Stimulated activated CD4-positive, alpha-beta T cell treated with anti-CD3 and anti-CD28 coated beads, Interleukin-4, amount 100 ng/mL, for 4 hours (primary cell): Measurements from ENCODE around the gene PKP1.

ENCODE experiments used
- DNase-seq, 2 experiments: peaks; one replicate each; pipeline ENCODE4 v3.0.0-alpha.2; 2020

PKP1 gene

DNA sequence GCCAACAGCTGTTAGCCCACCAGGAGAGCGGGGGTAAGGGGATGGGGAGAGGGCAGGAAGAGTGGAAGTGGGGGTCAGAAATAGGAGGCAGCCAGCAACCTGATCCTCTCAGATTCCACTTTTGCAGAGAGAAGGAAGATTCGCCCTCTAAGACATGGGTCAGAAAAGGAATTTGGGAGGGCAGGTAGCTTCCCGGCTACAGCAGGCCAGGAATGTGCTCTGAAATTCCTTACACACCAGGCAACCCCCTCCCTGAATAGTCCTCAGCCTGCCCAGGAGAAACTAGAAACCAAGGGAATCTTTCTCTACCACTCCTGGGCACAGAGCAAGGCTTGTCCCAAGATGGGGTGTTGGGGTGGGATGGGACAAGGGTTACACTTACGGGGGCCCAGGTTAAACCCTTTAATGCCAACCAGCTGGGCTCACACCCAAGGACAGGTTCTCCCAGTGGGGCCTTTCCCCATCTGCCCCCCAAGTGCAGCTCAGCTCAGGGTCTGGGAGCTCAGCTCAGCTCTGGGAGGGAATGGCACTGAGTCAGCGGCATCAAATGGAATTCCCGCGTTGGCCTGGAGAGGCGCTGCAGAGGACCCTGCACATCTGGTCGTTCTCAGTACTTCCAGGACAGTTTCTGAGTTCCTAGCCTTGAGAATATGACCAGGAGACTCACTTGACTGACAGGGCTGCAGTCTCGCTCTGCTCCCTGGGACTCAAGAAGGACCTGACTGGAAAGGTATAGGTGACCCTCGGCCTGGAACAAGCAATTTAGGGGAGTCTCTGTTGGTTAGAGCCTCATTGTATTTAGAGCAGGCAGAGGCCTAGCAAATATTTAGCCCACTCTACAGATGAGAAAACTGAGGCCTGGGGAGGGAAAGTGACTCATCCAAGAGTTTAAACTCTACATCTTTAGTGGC is 93.4 kb downstream of the PKP1 start:
- no peak for DNase-seq

DNA sequence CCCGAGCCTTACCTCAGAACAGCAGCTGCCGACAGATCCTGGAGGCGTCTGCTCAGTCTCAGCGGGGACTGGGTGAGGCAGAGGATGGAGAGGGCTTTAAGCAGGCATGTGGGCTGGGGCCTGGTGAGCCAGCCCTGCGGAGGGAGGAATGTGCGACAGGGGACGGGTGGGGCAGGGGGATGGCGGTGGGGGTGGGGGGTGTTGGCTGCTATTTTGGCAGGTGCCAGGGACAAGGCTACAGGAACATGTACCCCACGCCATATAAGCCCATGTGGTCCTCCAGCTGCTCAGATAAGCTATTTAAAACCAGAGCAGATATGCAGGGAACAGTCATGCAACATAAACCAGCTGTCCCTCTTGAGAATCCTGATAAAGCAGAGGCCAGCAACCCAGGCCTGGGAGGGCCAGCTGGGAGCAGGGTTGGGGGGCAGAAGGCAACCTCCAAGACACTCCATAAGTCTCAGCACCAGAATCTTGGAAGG is 94.3 kb downstream of the PKP1 start, which contains the start of gene TNNT2:
TNNT2 (minus strand) TSS at position 70 of the 482 bp plus-strand sequence. CDS start 4,426 bp downstream, outside the sequence.
- no peak for DNase-seq

DNA sequence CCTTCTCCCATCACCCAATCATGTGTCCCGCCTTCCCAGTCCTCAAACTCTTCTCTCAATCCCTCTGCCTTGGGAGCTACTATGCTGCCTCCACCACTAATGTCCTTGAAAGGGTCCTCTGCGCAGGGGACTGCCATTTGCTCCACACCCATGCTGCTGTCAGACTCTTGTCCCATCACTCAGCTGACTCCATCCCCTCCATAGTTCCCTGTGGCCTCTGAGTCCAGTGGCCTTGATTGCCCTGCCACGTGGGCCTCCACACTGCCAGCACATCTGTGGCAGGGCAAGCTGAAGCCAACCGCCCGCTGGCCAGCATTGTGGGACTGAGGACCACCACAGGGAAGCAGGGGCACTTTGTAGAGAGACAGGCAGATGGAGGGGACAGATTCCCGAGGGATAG is 95.5 kb downstream of the PKP1 start:
- DNase-seq: no peak

DNA sequence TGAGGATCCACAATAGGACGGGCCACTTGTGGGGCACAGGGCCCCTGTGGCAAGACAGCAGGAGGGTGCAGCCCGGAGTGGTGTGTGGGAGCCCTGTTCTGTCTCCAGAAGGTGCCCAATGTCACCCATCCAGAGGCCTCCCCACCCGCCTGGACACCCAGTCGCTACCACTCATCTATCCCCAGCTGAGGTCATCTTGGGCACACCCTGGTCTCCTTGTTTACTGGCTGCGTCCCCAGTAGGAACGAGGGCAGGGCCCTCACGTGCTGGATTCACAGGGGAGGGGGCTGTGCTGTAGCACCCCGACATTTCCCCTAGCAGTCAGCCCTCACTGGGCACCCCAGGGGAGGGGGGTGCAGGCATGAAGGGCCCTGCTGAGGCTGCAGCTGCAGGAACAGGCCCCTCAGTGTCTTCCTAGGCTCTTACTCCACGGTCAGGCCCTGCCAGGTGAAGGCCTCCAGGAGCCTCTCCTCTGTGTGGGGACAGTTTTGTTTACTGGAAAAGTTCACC is 96.5 kb downstream of the PKP1 start:
- DNase-seq: no peak

DNA sequence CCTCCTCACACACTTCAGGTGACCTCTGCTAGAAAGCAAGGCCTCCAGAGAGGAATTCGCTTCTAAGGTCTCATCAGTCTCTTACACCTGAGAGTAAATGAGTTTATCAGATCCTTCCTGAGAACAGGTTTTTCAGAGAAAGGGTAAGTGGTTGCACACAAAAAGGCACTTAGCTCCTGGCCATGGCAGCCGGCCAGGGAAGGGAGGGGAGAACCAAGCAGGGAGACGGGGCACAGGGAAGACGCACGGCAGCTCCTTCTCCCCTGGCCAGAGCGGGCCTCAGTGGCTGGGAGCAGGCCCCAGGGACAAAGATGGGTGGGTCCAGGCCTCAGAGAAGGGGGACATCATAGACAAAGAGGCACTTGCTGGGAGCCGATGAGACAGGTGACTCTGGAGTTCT is 97.8 kb downstream of the PKP1 start:
- DNase-seq: no peak
